ENCODE measurements around the gene PATL1.

DNA sequence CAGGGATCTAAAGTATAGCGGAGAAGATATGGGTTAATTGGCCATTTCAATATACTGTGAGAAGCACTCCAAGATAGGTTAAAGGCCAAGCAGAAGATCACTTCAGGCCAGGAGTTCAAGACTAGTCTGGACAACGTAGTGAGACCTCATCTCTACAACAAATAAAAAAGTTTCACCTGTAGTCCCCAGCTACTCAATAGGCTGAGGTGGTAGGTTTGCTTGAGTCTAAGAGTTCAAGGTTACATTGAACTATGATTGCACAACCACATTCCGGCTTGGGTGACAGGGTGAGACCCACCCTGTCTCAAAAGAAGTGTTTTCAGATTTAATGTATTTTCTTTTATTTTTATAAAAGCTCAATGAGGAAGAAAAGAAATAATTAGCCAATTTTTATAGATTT, 25.4 kb downstream of the PATL1 start:
- TF ChIP-seq, protein P1, sequence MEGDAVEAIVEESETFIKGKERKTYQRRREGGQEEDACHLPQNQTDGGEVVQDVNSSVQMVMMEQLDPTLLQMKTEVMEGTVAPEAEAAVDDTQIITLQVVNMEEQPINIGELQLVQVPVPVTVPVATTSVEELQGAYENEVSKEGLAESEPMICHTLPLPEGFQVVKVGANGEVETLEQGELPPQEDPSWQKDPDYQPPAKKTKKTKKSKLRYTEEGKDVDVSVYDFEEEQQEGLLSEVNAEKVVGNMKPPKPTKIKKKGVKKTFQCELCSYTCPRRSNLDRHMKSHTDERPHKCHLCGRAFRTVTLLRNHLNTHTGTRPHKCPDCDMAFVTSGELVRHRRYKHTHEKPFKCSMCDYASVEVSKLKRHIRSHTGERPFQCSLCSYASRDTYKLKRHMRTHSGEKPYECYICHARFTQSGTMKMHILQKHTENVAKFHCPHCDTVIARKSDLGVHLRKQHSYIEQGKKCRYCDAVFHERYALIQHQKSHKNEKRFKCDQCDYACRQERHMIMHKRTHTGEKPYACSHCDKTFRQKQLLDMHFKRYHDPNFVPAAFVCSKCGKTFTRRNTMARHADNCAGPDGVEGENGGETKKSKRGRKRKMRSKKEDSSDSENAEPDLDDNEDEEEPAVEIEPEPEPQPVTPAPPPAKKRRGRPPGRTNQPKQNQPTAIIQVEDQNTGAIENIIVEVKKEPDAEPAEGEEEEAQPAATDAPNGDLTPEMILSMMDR (optimal IDR thresholded peaks at IDR 0.05 in 1 of 3, IDR thresholded peaks at IDR 0.05 in 1 of 3, conservative IDR thresholded peaks at IDR 0.05 in 1 of 3; ENCODE audit: extremely low read depth in 1 of 3, insufficient read depth in 2 of 3, low read length in 3 of 3): no peak
- no peak for TF ChIP-seq EZH2 (IDR thresholded peaks at IDR 0.05; ENCODE audit: low read length)
